Psoas muscle (tissue), 8 donors: Measurements from ENCODE around the gene PCK1. TPM values are rescaled to one million over a fixed set of nuclear protein-coding genes. Genes with fewer than 3 reads are reported as not detected.

Experiments
- ATAC-seq, 4 donors: fragments of 200-7000 bp; cut with Tn5 transposase; one replicate each; pipeline ENCODE4 v1.9.1; 2020; ENCODE audit warnings: moderate library complexity in 3 of 4, mild to moderate bottlenecking in 2 of 4
- DNase-seq, 2 donors: peaks; one replicate each; pipeline ENCODE4 v3.0.0-alpha.2; 2020
- H3K27ac ChIP-seq: fragments of 200-600 bp; one replicate; pipeline ENCODE4 v1.8.0; 2022
- H3K27me3 ChIP-seq, 3 donors: fragments of 200-600 bp in 1 of 3; one replicate each; pipeline versions ENCODE4 v1.6.1 to v1.8.0; 2013 to 2022; ENCODE audit warnings: low read length in 2 of 3, mild to moderate bottlenecking in 2 of 3, moderate library complexity in 1 of 3; ENCODE audit not compliant: insufficient read depth in 3 of 3
- H3K36me3 ChIP-seq, 2 donors: fragments of 200-600 bp in 1 of 2; one replicate each; pipeline versions ENCODE4 v1.6.1 to v1.8.0; 2013 to 2022; ENCODE audit warnings: low read depth in 1 of 2, mild to moderate bottlenecking in 1 of 2, moderate library complexity in 1 of 2; ENCODE audit not compliant: insufficient read depth in 1 of 2
- H3K4me1 ChIP-seq: fragments of 200-600 bp; one replicate; pipeline ENCODE4 v1.8.0; 2022
- H3K4me3 ChIP-seq: fragments of 200-600 bp; one replicate; pipeline ENCODE4 v1.8.0; 2022; ENCODE audit warnings: mild to moderate bottlenecking
- H3K9me3 ChIP-seq: fragments of 200-600 bp; one replicate; pipeline ENCODE4 v1.8.0; 2022
- CTCF ChIP-seq: fragments of 200-600 bp; IDR thresholded peaks from one replicate; pipeline ENCODE4 v1.8.0; 2022; ENCODE audit warnings: antibody characterized with exemption
- WGBS, 3 donors: extraction: QIAGEN DNeasy Blood & Tissue Kit; methylation state at CpG; one replicate each; pipeline versions ENCODE4 v1.1.6 to v1.1.7; 2013; 5-methylcytosine and 5-hydroxymethylcytosine counted together
- intact Hi-C, 2 donors: fragments of 100-400 bp; cut with DNase I; formaldehyde crosslinking; loops; one replicate each; pipeline versions ENCODE4 v1.11.0 to v1.14.2; 2022
- polyA plus RNA-seq, 3 donors: library from polyadenylated mRNA; stranded (reverse); fragments of 200-250 nt; gene quantifications; one replicate each; pipeline ENCODE4 v1.2.3, GENCODE V29; 2013
- total RNA-seq, 4 donors: library from RNA; stranded (reverse); fragmentation: NEBNext Ultra II Directional in 2 of 4; extraction: Animal tissue kit (Norgen Biotek cat#: 25700) in 2 of 4; gene quantifications; one replicate each; pipeline versions ENCODE4 v1.2.1 to v1.2.4, GENCODE V29; 2021 to 2023
- donor health status: healthy with polysubstance abuse.
- donor health status: DM: no; HTN: no; CAD: no; lungs with moderate emphysema.
- donor health status: Bipolar disorder and iron deficiency.
- donor health status: healthy.
- donor health status: DM: yes; HTN: yes; CAD: no.
- donor health status: DM: no; HTN: no; CAD: no.
- donor health status: DM: no; HTN: no; CAD: no.
- donor health status: DM: yes; HTN: yes; CAD: no.

PCK1 gene
- total and polyA plus RNA-seq, 7 donors = 0.24 to 0.81 (median 0.41) TPM

- Histone ChIP-seq H3K4me1 (no peaks in the 10 kb centered on the region), H3K4me3 (no peak overlapping the region), H3K36me3 (no peaks in the 10 kb centered on the region), H3K9me3 (no peaks in the 10 kb centered on the region), H3K27me3 (peaks cover 0 to 32% (median 2%) of the 10 kb centered on the region in 3 donors), H3K27ac (no peak overlapping the region)
- intact Hi-C loops = no loop called here
- no peak for ATAC-seq
- WGBS, 3 donors = 79 to 86% (median 85%) methylated on average over 7 of the region's 7 CpGs
- peak in 1 of 2 donors; percentile 10 for DNase-seq
- TF ChIP-seq CTCF = no peak
These were observed 51.5 kb downstream of the PCK1 start for GRCh38 chr20:57612436-57612835.

GRCh38 chr20:57612916-57613315, 52.0 kb downstream of the PCK1 start:
- DNase-seq (peak in 1 of 2 donors; percentile 7), ATAC-seq (no peak)
- Histone ChIP-seq H3K4me3 (no peak overlapping the region), H3K36me3 (no peaks in the 10 kb centered on the region), H3K27ac (no peak overlapping the region), H3K4me1 (no peaks in the 10 kb centered on the region), H3K9me3 (no peaks in the 10 kb centered on the region), H3K27me3 (peaks cover 0 to 32% (median 2%) of the 10 kb centered on the region in 3 donors)
- no peak for TF ChIP-seq CTCF
- intact Hi-C loops = no loop called here
- WGBS, 3 donors = 64 to 74% (median 68%) methylated on average over 7 of the region's 7 CpGs

- DNase-seq = peak in 1 of 2 donors; percentile 9
- H3K27ac ChIP-seq = no peak overlapping the region
- H3K36me3 ChIP-seq = no peaks in the 10 kb centered on the region
- intact Hi-C loops = no loop called here
- no peaks in the 10 kb centered on the region for H3K9me3 ChIP-seq
- no peak overlapping the region for H3K4me3 ChIP-seq
- WGBS, 3 donors = 81 to 85% (median 83%) methylated on average over 12 of the region's 12 CpGs
- no peak for ATAC-seq
- peaks cover 0 to 32% (median 2%) of the 10 kb centered on the region in 3 donors for H3K27me3 ChIP-seq
- no peak for TF ChIP-seq CTCF
- H3K4me1 ChIP-seq = no peaks in the 10 kb centered on the region
These were observed 52.6 kb downstream of the PCK1 start for GRCh38 chr20:57613481-57613921.

GRCh38 chr20:57614490-57615444, 53.9 kb downstream of the PCK1 start:
- intact Hi-C loops = no loop called here
- H3K9me3 ChIP-seq = no peaks in the 10 kb centered on the region
- H3K4me1 ChIP-seq = no peaks in the 10 kb centered on the region
- TF ChIP-seq CTCF = no peak
- ATAC-seq = no peak
- WGBS, 3 donors = 85 to 94% (median 90%) methylated on average over 16 of the region's 16 CpGs
- no peak overlapping the region for H3K4me3 ChIP-seq
- peaks cover 0 to 22% (median 2%) of the 10 kb centered on the region in 3 donors for H3K27me3 ChIP-seq
- DNase-seq = peak in 1 of 2 donors; percentile 30
- no peaks in the 10 kb centered on the region for H3K36me3 ChIP-seq
- no peak overlapping the region for H3K27ac ChIP-seq
